Stomach (tissue), 9 donors: Measurements from ENCODE around the gene NHS. TPM values are rescaled to one million over a fixed set of nuclear protein-coding genes. Genes with fewer than 3 reads are reported as not detected.
A peak's percentile ranks its signal among the peaks of the same experiment; 100 is the strongest.

Source experiments
- DNase-seq, 2 donors: peaks; one replicate each; pipeline versions ENCODE4 v3.0.0 to v3.0.0-alpha.2; 2013 to 2019
- H3K27ac ChIP-seq, 5 donors: fragments of 200-600 bp in 4 of 5; sonication (generic) in 4 of 5; one replicate each; pipeline ENCODE4 v1.5.1; 2013 to 2019; ENCODE audit warnings: mild to moderate bottlenecking in 1 of 5, moderate library complexity in 1 of 5
- H3K27me3 ChIP-seq, 3 donors: fragments of 200-600 bp; sonication (generic); one replicate each; pipeline ENCODE4 v1.5.1; 2017 to 2019; ENCODE audit warnings: mixed run types in 1 of 3
- H3K36me3 ChIP-seq, 4 donors: fragments of 200-600 bp; sonication (generic); 1 replicate in 3 of 4; 2 replicates in 1 of 4; pipeline ENCODE4 v1.5.1; 2016 to 2019
- H3K4me1 ChIP-seq, 4 donors: fragments of 200-600 bp; sonication (generic); one replicate each; pipeline ENCODE4 v1.5.1; 2016 to 2019
- H3K4me3 ChIP-seq, 4 donors: fragments of 200-600 bp; sonication (generic) in 3 of 4; one replicate each; pipeline ENCODE4 v1.5.1; 2016 to 2019; ENCODE audit warnings: mild to moderate bottlenecking in 1 of 4
- H3K9me3 ChIP-seq, 4 donors: fragments of 200-600 bp; sonication (generic); one replicate each; pipeline ENCODE4 v1.5.1; 2016 to 2019
- EP300 ChIP-seq: sonication (generic); formaldehyde crosslinking; IDR thresholded peaks from one replicate; pipeline ENCODE4 v1.6.1; 2017; ENCODE audit warnings: antibody characterized with exemption
- POLR2A ChIP-seq, 4 donors: fragments of 450-650 bp; IDR thresholded peaks; one replicate each; pipeline ENCODE4 v1.6.1; 2016; ENCODE audit warnings: antibody characterized with exemption in 4 of 4, control low read depth in 2 of 4, mild to moderate bottlenecking in 1 of 4, moderate library complexity in 1 of 4
- POLR2AphosphoS5 ChIP-seq, 3 donors: sonication (generic); formaldehyde crosslinking; IDR thresholded peaks; one replicate each; pipeline ENCODE4 v1.6.1; 2016; ENCODE audit warnings: antibody characterized with exemption in 3 of 3
- WGBS, 5 donors: extraction: QIAGEN DNeasy Blood & Tissue Kit in 3 of 5; methylation state at CpG; one replicate each; pipeline versions ENCODE4 v1.1.5 to v1.1.7; 2013 to 2018; 5-methylcytosine and 5-hydroxymethylcytosine counted together
- intact Hi-C: fragments of 100-400 bp; cut with DNase I; formaldehyde crosslinking; loops from one replicate; pipeline ENCODE4 v1.15.1; 2023; ENCODE audit warnings: low total_unique reads
- polyA plus RNA-seq, 3 donors: library from polyadenylated mRNA; stranded (reverse); fragments of 200-250 nt; gene quantifications; one replicate each; pipeline ENCODE4 v1.2.3, GENCODE V29; 2013
- total RNA-seq, 5 donors: library from RNA; depleted of rRNA; stranded (reverse); fragments of >200 nt; gene quantifications; one replicate each; pipeline versions ENCODE4 v1.1.0 to v1.2.3, GENCODE V29; 2014 to 2016
- TF ChIP-seq, protein P1 (sequence below), 7 experiments: fragments of 450-650 bp in 4 of 7; fragments of 200-600 bp in 3 of 7; sonication (generic) in 3 of 7; IDR thresholded peaks; one replicate each; pipeline ENCODE4 v1.5.1; 2016 to 2019; ENCODE audit warnings: antibody characterized with exemption in 7 of 7, control low read depth in 2 of 7, mild to moderate bottlenecking in 1 of 7
- donor health status: healthy with polysubstance abuse.
- donor health status: Bipolar disorder and iron deficiency.
- donor health status: healthy.

NHS gene
- total and polyA plus RNA-seq, 8 donors: 1.00 to 7.5 (median 4.3) TPM

DNA sequence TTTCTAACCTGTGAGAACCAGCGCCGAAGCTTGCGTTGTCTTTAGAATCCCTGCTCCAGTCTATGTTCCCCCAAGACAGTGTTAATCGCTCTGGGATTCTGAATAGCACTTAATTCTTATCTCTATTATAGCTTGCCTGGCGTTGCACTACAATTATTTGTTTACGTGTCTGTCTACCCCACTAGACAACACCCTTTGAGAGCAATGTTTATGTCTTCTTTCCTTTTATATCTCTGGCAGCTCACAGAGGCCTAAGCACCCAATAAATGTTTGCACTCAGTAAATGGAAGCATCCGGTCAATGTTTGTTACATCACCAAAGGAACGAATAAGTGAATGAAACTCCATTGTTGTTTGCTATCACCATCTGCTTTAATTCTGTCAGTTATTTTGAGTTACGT, 4.8 kb upstream of the NHS start:
- Histone ChIP-seq H3K27me3 (peaks cover 0 to under 1% (median 0%) of the 10 kb centered on the region in 3 donors), H3K9me3 (peaks cover 0 to 4% (median 0%) of the 10 kb centered on the region in 4 donors), H3K4me3 (no peak overlapping the region), H3K4me1 (no peaks in the 10 kb centered on the region), H3K36me3 (no peaks in the 10 kb centered on the region), H3K27ac (no peak overlapping the region)
- no peak for DNase-seq
- WGBS, 5 donors: 63 to 75% (median 68%) methylated on average over 6 to 9 of the region's 9 CpGs
- intact Hi-C loops: no loop called here
- TF ChIP-seq, protein P1, sequence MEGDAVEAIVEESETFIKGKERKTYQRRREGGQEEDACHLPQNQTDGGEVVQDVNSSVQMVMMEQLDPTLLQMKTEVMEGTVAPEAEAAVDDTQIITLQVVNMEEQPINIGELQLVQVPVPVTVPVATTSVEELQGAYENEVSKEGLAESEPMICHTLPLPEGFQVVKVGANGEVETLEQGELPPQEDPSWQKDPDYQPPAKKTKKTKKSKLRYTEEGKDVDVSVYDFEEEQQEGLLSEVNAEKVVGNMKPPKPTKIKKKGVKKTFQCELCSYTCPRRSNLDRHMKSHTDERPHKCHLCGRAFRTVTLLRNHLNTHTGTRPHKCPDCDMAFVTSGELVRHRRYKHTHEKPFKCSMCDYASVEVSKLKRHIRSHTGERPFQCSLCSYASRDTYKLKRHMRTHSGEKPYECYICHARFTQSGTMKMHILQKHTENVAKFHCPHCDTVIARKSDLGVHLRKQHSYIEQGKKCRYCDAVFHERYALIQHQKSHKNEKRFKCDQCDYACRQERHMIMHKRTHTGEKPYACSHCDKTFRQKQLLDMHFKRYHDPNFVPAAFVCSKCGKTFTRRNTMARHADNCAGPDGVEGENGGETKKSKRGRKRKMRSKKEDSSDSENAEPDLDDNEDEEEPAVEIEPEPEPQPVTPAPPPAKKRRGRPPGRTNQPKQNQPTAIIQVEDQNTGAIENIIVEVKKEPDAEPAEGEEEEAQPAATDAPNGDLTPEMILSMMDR (IDR thresholded peaks at IDR 0.05): no peak
- TF ChIP-seq POLR2A (IDR thresholded peaks at IDR 0.05) (no peak), POLR2AphosphoS5 (IDR thresholded peaks at IDR 0.05) (no peak), EP300 (no peak)

- H3K4me3 ChIP-seq: no peak overlapping the region
- 69 to 92% (median 90%) methylated on average over 8 of the region's 8 CpGs for WGBS, 5 donors
- intact Hi-C loops: no loop called here
- no peaks in the 10 kb centered on the region for H3K36me3 ChIP-seq
- H3K27ac ChIP-seq: no peak overlapping the region
- H3K27me3 ChIP-seq: peaks cover 5 to 17% (median 6%) of the 10 kb centered on the region in 3 donors
- DNase-seq: no peak
- peaks cover 0 to 4% (median 0%) of the 10 kb centered on the region in 4 donors for H3K9me3 ChIP-seq
- TF ChIP-seq POLR2AphosphoS5 (IDR thresholded peaks at IDR 0.05) (no peak), EP300 (no peak), POLR2A (IDR thresholded peaks at IDR 0.05) (no peak)
- TF ChIP-seq, protein P1 (IDR thresholded peaks at IDR 0.05): no peak
- no peaks in the 10 kb centered on the region for H3K4me1 ChIP-seq
Observed at GRCh38 chrX:17372052-17372451, 2.9 kb upstream of the NHS start.

GRCh38 chrX:17373337-17373736, 1.7 kb upstream of the NHS start:
- H3K27ac ChIP-seq: no peak overlapping the region
- no peaks in the 10 kb centered on the region for H3K36me3 ChIP-seq
- 58 to 84% (median 78%) methylated on average over 3 of the region's 3 CpGs for WGBS, 5 donors
- TF ChIP-seq POLR2AphosphoS5 (IDR thresholded peaks at IDR 0.05): no peak
- no peak for TF ChIP-seq EP300
- DNase-seq: no peak
- intact Hi-C loops: no loop called here
- H3K9me3 ChIP-seq: peaks cover 0 to 9% (median 0%) of the 10 kb centered on the region in 4 donors
- H3K4me3 ChIP-seq: no peak overlapping the region
- H3K27me3 ChIP-seq: peaks cover 5 to 22% (median 6%) of the 10 kb centered on the region in 3 donors
- H3K4me1 ChIP-seq: no peaks in the 10 kb centered on the region

DNA sequence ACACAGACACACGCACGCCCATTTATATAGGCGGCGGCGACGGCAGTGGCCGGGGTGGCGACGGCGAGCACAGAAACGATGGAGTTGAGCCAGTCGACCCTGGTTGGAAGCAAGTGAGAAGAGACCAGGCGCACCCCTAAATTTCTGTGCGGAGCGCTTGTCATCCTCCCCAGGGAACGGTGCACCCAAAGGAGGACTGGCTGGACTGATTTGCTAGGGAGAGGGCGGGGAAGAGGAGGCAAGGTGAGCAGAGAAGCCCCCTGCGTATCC, 302 bp downstream of the NHS start:
- no peak for TF ChIP-seq POLR2AphosphoS5 (IDR thresholded peaks at IDR 0.05)
- TF ChIP-seq, protein P1 (IDR thresholded peaks at IDR 0.05): no peak
- TF ChIP-seq POLR2A (IDR thresholded peaks at IDR 0.05): no peak
- TF ChIP-seq EP300: no peak
- Histone ChIP-seq H3K27ac (peak overlapping the region; percentile 46 to 79 (median 66)), H3K4me1 (no peaks in the 10 kb centered on the region), H3K27me3 (peaks cover 5 to 22% (median 6%) of the 10 kb centered on the region in 3 donors), H3K9me3 (peaks cover 0 to 9% (median 0%) of the 10 kb centered on the region in 4 donors), H3K36me3 (no peaks in the 10 kb centered on the region), H3K4me3 (peak overlapping the region; percentile 52 to 70 (median 60))
- intact Hi-C loops: no loop called here
- 0 to 52% (median 1%) methylated on average over 3 to 17 of the region's 18 CpGs for WGBS, 5 donors
- no peak for DNase-seq

GRCh38 chrX:17375637-17376430, 834 bp downstream of the NHS start:
- Histone ChIP-seq H3K36me3 (no peaks in the 10 kb centered on the region), H3K27me3 (peaks cover 5 to 22% (median 6%) of the 10 kb centered on the region in 3 donors), H3K4me1 (no peaks in the 10 kb centered on the region), H3K27ac (peak overlapping the region; percentile 46 to 79 (median 66)), H3K4me3 (peak overlapping the region; percentile 52 to 70 (median 60)), H3K9me3 (peaks cover 0 to 9% (median 0%) of the 10 kb centered on the region in 4 donors)
- intact Hi-C loops: no loop called here
- TF ChIP-seq POLR2A (IDR thresholded peaks at IDR 0.05) (no peak), EP300 (no peak), POLR2AphosphoS5 (IDR thresholded peaks at IDR 0.05) (no peak)
- TF ChIP-seq, protein P1 (IDR thresholded peaks at IDR 0.05): no peak
- WGBS, 5 donors: 2 to 41% (median 20%) methylated on average over 27 to 99 of the region's 103 CpGs; no CpG with 5 or more reads in 1 of the 5 donors
- DNase-seq: peak; percentile 33 to 56
